GM10248 (cell line): ENCODE measurements around the gene PCSK6.

ENCODE experiments used
- CTCF ChIA-PET: fragments of 300-600 bp; sonication (Branson Sonifier 250); formaldehyde crosslinking; extraction: SDS; loops from one replicate; lab custom pipeline; 2021; ENCODE audit warnings: antibody characterized with exemption; lab: Yijun Ruan, JAX
- POLR2A ChIA-PET: fragments of 350-650 bp; sonication (Branson Sonifier 250); formaldehyde crosslinking; extraction: SDS; loops from one replicate; lab custom pipeline; 2020; ENCODE audit warnings: antibody characterized with exemption; lab: Yijun Ruan, JAX
- DNase-seq: peaks from one replicate; pipeline ENCODE4 v3.0.0; 2012; ENCODE audit errors: extremely low spot score
- CTCF ChIP-seq: IDR thresholded peaks from 2 replicates; pipeline ENCODE4 v1.5.1; 2012; ENCODE audit warnings: mild to moderate bottlenecking, low read depth; ENCODE audit errors: extremely low read depth, missing control alignments, control extremely low read depth

Gene PCSK6

GRCh38 chr15:101441696-101442095, 47.8 kb downstream of the PCSK6 start:
- DNase-seq: no peak
- ChIA-PET CTCF (interaction anchor here (1.1 to 2.2 kb wide), 4 partner anchors 9 to 23 kb away, joined by 3 to 6 read pairs (median 4); no protein-coding TSS in a partner anchor), POLR2A (no interaction called here)
- no peak for TF ChIP-seq CTCF

- CTCF ChIA-PET: interaction anchor here (1.1 to 2.2 kb wide), 4 partner anchors 8 to 23 kb away, joined by 3 to 6 read pairs (median 4); no protein-coding TSS in a partner anchor
These were observed 48.5 kb downstream of the PCSK6 start for GRCh38 chr15:101440846-101441590.

GRCh38 chr15:101439920-101440319, 49.6 kb downstream of the PCSK6 start:
- ChIA-PET POLR2A (no interaction called here), CTCF (interaction anchor here (0.9 to 2.2 kb wide), 2 partner anchors 11 to 13 kb away, joined by 3 to 6 read pairs; no protein-coding TSS in a partner anchor)
- DNase-seq: no peak
- no peak for TF ChIP-seq CTCF

More at GRCh38 chr15:101440846-101441590, 48.5 kb downstream of the PCSK6 start:
- no peak for DNase-seq
- POLR2A ChIA-PET: no interaction called here
- TF ChIP-seq CTCF: no peak

- ChIA-PET POLR2A (no interaction called here), CTCF (interaction anchor here (0.9 kb wide), 1 partner anchor 12 kb away, joined by 3 read pairs; no protein-coding TSS in a partner anchor)
- TF ChIP-seq CTCF: no peak
- no peak for DNase-seq
These were observed 50.1 kb downstream of the PCSK6 start for GRCh38 chr15:101439285-101439919.

- DNase-seq: no peak
- ChIA-PET CTCF (interaction anchor here (0.9 kb wide), 1 partner anchor 12 kb away, joined by 3 read pairs; no protein-coding TSS in a partner anchor), POLR2A (no interaction called here)
- no peak for TF ChIP-seq CTCF
These were observed 50.8 kb downstream of the PCSK6 start for GRCh38 chr15:101438482-101439284.
